B cell (primary cell): ENCODE results near the gene MRPL46. TPM values are rescaled to one million over a fixed set of nuclear protein-coding genes. Genes with fewer than 3 reads are reported as not detected.
"Not testable (repeated sequence)": the region's sequence is repeated elsewhere in the genome, so short reads cannot be mapped to it uniquely, and the experiment has no call there.

Source experiments
- ATAC-seq: fragments of 200-7000 bp; cut with Tn5 transposase; one replicate; pipeline ENCODE4 v1.10.0; 2021; ENCODE audit warnings: low read depth, mild to moderate bottlenecking, moderate number of reproducible peaks, moderate library complexity
- CTCF ChIA-PET: fragments of 350-600 bp; sonication (Branson Sonifier 250); formaldehyde crosslinking; loops from one replicate; lab custom pipeline; 2021; ENCODE audit warnings: antibody characterized with exemption, inconsistent platforms; lab: Charles Lee
- POLR2A ChIA-PET: fragments of 350-600 bp; sonication (Branson Sonifier 250); formaldehyde crosslinking; loops from one replicate; lab custom pipeline; 2021; ENCODE audit warnings: antibody characterized with exemption; lab: Charles Lee
- DNase-seq: peaks from one replicate; pipeline ENCODE4 v3.0.0; 2013
- H2AFZ ChIP-seq: 2 replicates; pipeline ENCODE4 v1.6.1; 2012; ENCODE audit warnings: mild to moderate bottlenecking, low read depth, low read length; ENCODE audit not compliant: insufficient read depth, poor library complexity, severe bottlenecking
- H3K27ac ChIP-seq, 2 donors: 1 replicate in 1 of 2; 2 replicates in 1 of 2; pipeline ENCODE4 v1.5.1; 2012 to 2013; ENCODE audit warnings: low read length in 2 of 2, mild to moderate bottlenecking in 2 of 2, moderate library complexity in 1 of 2
- H3K27me3 ChIP-seq, 4 experiments: fragments of 200-600 bp in 1 of 4; sonication (generic) in 1 of 4; replicated peaks in 1 of 4; 1 replicate in 2 of 4; 2 replicates in 2 of 4; pipeline versions ENCODE4 v1.6.1 to v1.7.0; 2013 to 2016; ENCODE audit warnings: low read length in 3 of 4, mild to moderate bottlenecking in 2 of 4, mixed read lengths in 1 of 4, moderate library complexity in 1 of 4; ENCODE audit not compliant: insufficient read depth in 4 of 4, control insufficient read depth in 3 of 4; ENCODE audit errors: control extremely low read depth in 1 of 4
- H3K36me3 ChIP-seq, 2 experiments: replicated peaks in 1 of 2; 1 replicate in 1 of 2; 2 replicates in 1 of 2; pipeline versions ENCODE4 v1.6.1 to v1.7.1; 2013; ENCODE audit warnings: low read length in 1 of 2; ENCODE audit not compliant: insufficient read depth in 2 of 2, control insufficient read depth in 1 of 2; ENCODE audit errors: control extremely low read depth in 1 of 2, extremely low read depth in 1 of 2
- H3K4me1 ChIP-seq, 2 donors: fragments of 200-600 bp in 1 of 2; sonication (generic) in 1 of 2; 1 replicate in 1 of 2; 2 replicates in 1 of 2; pipeline versions ENCODE4 v1.5.1 to v1.6.1; 2013 to 2017; ENCODE audit warnings: low read length in 2 of 2; ENCODE audit not compliant: control insufficient read depth in 2 of 2, insufficient read depth in 2 of 2
- H3K4me2 ChIP-seq: replicated peaks from 2 replicates; pipeline ENCODE3; 2012; ENCODE audit warnings: mild to moderate bottlenecking, low read depth, low read length; ENCODE audit not compliant: poor library complexity, severe bottlenecking
- H3K4me3 ChIP-seq, 5 experiments: fragments of 200-600 bp in 1 of 5; sonication (generic) in 1 of 5; 1 replicate in 3 of 5; 2 replicates in 2 of 5; pipeline versions ENCODE4 v1.5.1 to v1.7.0; 2011 to 2016; ENCODE audit warnings: low read length in 4 of 5, mild to moderate bottlenecking in 4 of 5, low read depth in 2 of 5, control low read depth in 1 of 5, moderate library complexity in 1 of 5; ENCODE audit not compliant: insufficient read depth in 1 of 5; ENCODE audit errors: control extremely low read depth in 1 of 5, extremely low read depth in 1 of 5
- H3K79me2 ChIP-seq: fragments of 200-600 bp; sonication (generic); one replicate; pipeline ENCODE4 v1.6.0; 2016; ENCODE audit warnings: low read length; ENCODE audit not compliant: control insufficient read depth, insufficient read depth
- H3K9ac ChIP-seq: fragments of 200-600 bp; sonication (generic); 2 replicates; pipeline ENCODE4 v1.6.1; 2017; ENCODE audit warnings: mild to moderate bottlenecking, low read length, moderate library complexity
- H3K9me3 ChIP-seq, 3 donors: one replicate each; pipeline versions ENCODE4 v1.6.1 to v1.7.1; 2013; ENCODE audit warnings: low read length in 2 of 3; ENCODE audit not compliant: control insufficient read depth in 2 of 3, insufficient read depth in 1 of 3; ENCODE audit errors: control extremely low read depth in 1 of 3
- H4K20me1 ChIP-seq: 2 replicates; pipeline ENCODE4 v1.6.0; 2012; ENCODE audit warnings: mild to moderate bottlenecking, low read length; ENCODE audit not compliant: insufficient read depth, control insufficient read depth, poor library complexity, severe bottlenecking
- H3K27ac Mint-ChIP-seq: one replicate; pipeline ENCODE4 v1.8.0; 2021; ENCODE audit warnings: mixed read lengths
- H3K27me3 Mint-ChIP-seq: one replicate; pipeline ENCODE4 v1.8.0; 2021; ENCODE audit warnings: mixed read lengths
- H3K4me1 Mint-ChIP-seq: one replicate; pipeline ENCODE4 v1.8.0; 2021; ENCODE audit warnings: mixed read lengths
- H3K4me3 Mint-ChIP-seq: one replicate; pipeline ENCODE4 v1.8.0; 2021; ENCODE audit warnings: mixed read lengths
- H3K9me3 Mint-ChIP-seq: one replicate; pipeline ENCODE4 v1.8.0; 2022; ENCODE audit warnings: mixed read lengths; ENCODE audit not compliant: insufficient read depth
- CTCF ChIP-seq: fragments of 200-600 bp; IDR thresholded peaks from one replicate; pipeline ENCODE4 v1.8.0; 2022; ENCODE audit warnings: antibody characterized with exemption, mild to moderate bottlenecking
- EZH2 ChIP-seq: IDR thresholded peaks from 2 replicates; pipeline ENCODE4 v1.6.1; 2012; ENCODE audit warnings: borderline replicate concordance, low read depth, mild to moderate bottlenecking, moderate library complexity, low read length; ENCODE audit not compliant: insufficient read depth, poor library complexity, severe bottlenecking
- WGBS: methylation state at CpG from one replicate; pipeline ENCODE4 v1.1.5; 2013; ENCODE audit warnings: missing lambda C conversion rate; ENCODE audit not compliant: insufficient coverage; 5-methylcytosine and 5-hydroxymethylcytosine counted together
- intact Hi-C: fragments of 100-400 bp; cut with micrococcal nuclease; formaldehyde crosslinking; loops from one replicate; pipeline ENCODE4 v1.10.0; 2022
- polyA plus RNA-seq: library from polyadenylated mRNA; depleted of rRNA; stranded (reverse); fragments of >200 nt; gene quantifications from 2 replicates; pipeline ENCODE4 v1.2.3, GENCODE V29; 2012
- total RNA-seq, 2 donors: library from RNA; stranded (reverse); fragments of 120-200 nt in 1 of 2; gene quantifications; 1 replicate in 1 of 2; 2 replicates in 1 of 2; pipeline versions ENCODE4 v1.2.3 to v1.2.4, GENCODE V29; 2013 to 2022

The MRPL46 gene
- total and polyA plus RNA-seq, 2 donors (not counting 1 experiment from before 2014, with no cell fraction given), result 14.3 to 24.6 TPM

- Mint-ChIP-seq H3K4me3 (no peak overlapping the region), H3K27ac (no peak overlapping the region), H3K4me1 (no peaks in the 10 kb centered on the region), H3K27me3 (peaks cover 51% of the 10 kb centered on the region), H3K9me3 (peaks cover 2% of the 10 kb centered on the region)
- no peak overlapping the region for H3K27ac ChIP-seq
- H4K20me1 ChIP-seq, result no peaks in the 10 kb centered on the region
- H3K4me2 ChIP-seq, result no peak overlapping the region
- intact Hi-C loops, result no loop called here
- CTCF ChIA-PET, result no interaction called here
- no peak overlapping the region for H2AFZ ChIP-seq
- DNase-seq, result no peak
- no peaks in the 10 kb centered on the region for H3K79me2 ChIP-seq
- peaks cover 0 to 13% (median 4%) of the 10 kb centered on the region in 3 donors for H3K9me3 ChIP-seq
- POLR2A ChIA-PET, result no interaction called here
- 100% methylated on average over 1 of the region's 1 CpG for WGBS
- no peak for ATAC-seq
- H3K4me3 ChIP-seq, result no peak overlapping the region
- TF ChIP-seq CTCF, result no peak
- no peak for TF ChIP-seq EZH2
- H3K4me1 ChIP-seq, result no peaks in the 10 kb centered on the region
- no peaks in the 10 kb centered on the region for H3K36me3 ChIP-seq
- H3K27me3 ChIP-seq, result peaks cover 0 to 17% (median 6%) of the 10 kb centered on the region in 4 experiments
- no peak overlapping the region for H3K9ac ChIP-seq
Measured at GRCh38 chr15:88440021-88440420, 27.2 kb downstream of the MRPL46 start.

GRCh38 chr15:88438181-88438580, 29.0 kb downstream of the MRPL46 start:
- Histone ChIP-seq H3K36me3 (no peaks in the 10 kb centered on the region), H3K27me3 (peaks cover 0 to 17% (median 3%) of the 10 kb centered on the region in 4 experiments), H3K4me1 (no peaks in the 10 kb centered on the region), H2AFZ (no peak overlapping the region), H3K79me2 (no peaks in the 10 kb centered on the region), H3K9me3 (peaks cover 0 to under 1% (median 0%) of the 10 kb centered on the region in 3 donors), H4K20me1 (no peaks in the 10 kb centered on the region), H3K4me2 (no peak overlapping the region), H3K27ac (no peak overlapping the region), H3K9ac (no peak overlapping the region), H3K4me3 (no peak overlapping the region)
- peaks cover 46% of the 10 kb centered on the region for H3K27me3 Mint-ChIP-seq
- H3K27ac Mint-ChIP-seq, result no peak overlapping the region
- ATAC-seq (no peak), DNase-seq (no peak)
- intact Hi-C loops, result no loop called here
- peaks cover under 1% of the 10 kb centered on the region for H3K9me3 Mint-ChIP-seq
- TF ChIP-seq EZH2, result no peak
- TF ChIP-seq CTCF, result no peak
- ChIA-PET POLR2A (no interaction called here), CTCF (no interaction called here)
- WGBS, result 79% methylated on average over 5 of the region's 5 CpGs
- H3K4me3 Mint-ChIP-seq, result no peak overlapping the region
- no peaks in the 10 kb centered on the region for H3K4me1 Mint-ChIP-seq

- CTCF ChIA-PET, result interaction anchor here (1.0 kb wide), 1 partner anchor 185 kb away, joined by 3 read pairs; no protein-coding TSS in a partner anchor
- H3K9me3 ChIP-seq, intact Hi-C loops, ATAC-seq, H3K36me3 ChIP-seq, H3K9ac ChIP-seq, DNase-seq, H3K4me1 Mint-ChIP-seq, H3K4me2 ChIP-seq, POLR2A ChIA-PET, H4K20me1 ChIP-seq, H3K9me3 Mint-ChIP-seq, H3K79me2 ChIP-seq, H3K4me3 ChIP-seq, H3K4me1 ChIP-seq, H3K4me3 Mint-ChIP-seq, H3K27ac Mint-ChIP-seq, H2AFZ ChIP-seq, H3K27ac ChIP-seq: not testable (repeated sequence)
- H3K27me3 ChIP-seq, result peaks cover 0 to 14% (median 1%) of the 10 kb centered on the region in 4 experiments
- peaks cover 39% of the 10 kb centered on the region for H3K27me3 Mint-ChIP-seq
- WGBS, result 100% methylated on average over 2 of the region's 5 CpGs
Measured at GRCh38 chr15:88434106-88434505, 33.1 kb downstream of the MRPL46 start.
